ENCODE results near the gene TRMT44. TPM values are rescaled to one million over a fixed set of nuclear protein-coding genes. Genes with fewer than 3 reads are reported as not detected.

Gene TRMT44
- total RNA-seq, 1 donor from 2014 or later = 20.1 TPM

GRCh38 chr4:8507196-8507570 is 66.6 kb downstream of the TRMT44 start:
- TF ChIP-seq, protein P1, sequence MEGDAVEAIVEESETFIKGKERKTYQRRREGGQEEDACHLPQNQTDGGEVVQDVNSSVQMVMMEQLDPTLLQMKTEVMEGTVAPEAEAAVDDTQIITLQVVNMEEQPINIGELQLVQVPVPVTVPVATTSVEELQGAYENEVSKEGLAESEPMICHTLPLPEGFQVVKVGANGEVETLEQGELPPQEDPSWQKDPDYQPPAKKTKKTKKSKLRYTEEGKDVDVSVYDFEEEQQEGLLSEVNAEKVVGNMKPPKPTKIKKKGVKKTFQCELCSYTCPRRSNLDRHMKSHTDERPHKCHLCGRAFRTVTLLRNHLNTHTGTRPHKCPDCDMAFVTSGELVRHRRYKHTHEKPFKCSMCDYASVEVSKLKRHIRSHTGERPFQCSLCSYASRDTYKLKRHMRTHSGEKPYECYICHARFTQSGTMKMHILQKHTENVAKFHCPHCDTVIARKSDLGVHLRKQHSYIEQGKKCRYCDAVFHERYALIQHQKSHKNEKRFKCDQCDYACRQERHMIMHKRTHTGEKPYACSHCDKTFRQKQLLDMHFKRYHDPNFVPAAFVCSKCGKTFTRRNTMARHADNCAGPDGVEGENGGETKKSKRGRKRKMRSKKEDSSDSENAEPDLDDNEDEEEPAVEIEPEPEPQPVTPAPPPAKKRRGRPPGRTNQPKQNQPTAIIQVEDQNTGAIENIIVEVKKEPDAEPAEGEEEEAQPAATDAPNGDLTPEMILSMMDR (conservative IDR thresholded peaks at IDR 0.05) = no peak
- Mint-ChIP-seq H3K36me3 (ENCODE audit: low read depth) (no peaks in the 10 kb centered on the region), H3K9me3 (no peaks in the 10 kb centered on the region), H3K27ac (ENCODE audit: unreplicated experiment) (no peak overlapping the region), H3K27me3 (ENCODE audit: low read depth) (peaks cover 3% of the 10 kb centered on the region), H3K4me3 (no peak overlapping the region), H3K4me1 (no peaks in the 10 kb centered on the region)
- no peak for DNase-seq (ENCODE audit: low read depth, low spot score)

- H3K27ac Mint-ChIP-seq (ENCODE audit: unreplicated experiment) = no peak overlapping the region
- no peak for DNase-seq (ENCODE audit: low read depth, low spot score)
- TF ChIP-seq, protein P1 (conservative IDR thresholded peaks at IDR 0.05) = no peak
Measured at GRCh38 chr4:8507624-8508023, 67.0 kb downstream of the TRMT44 start.

DNA sequence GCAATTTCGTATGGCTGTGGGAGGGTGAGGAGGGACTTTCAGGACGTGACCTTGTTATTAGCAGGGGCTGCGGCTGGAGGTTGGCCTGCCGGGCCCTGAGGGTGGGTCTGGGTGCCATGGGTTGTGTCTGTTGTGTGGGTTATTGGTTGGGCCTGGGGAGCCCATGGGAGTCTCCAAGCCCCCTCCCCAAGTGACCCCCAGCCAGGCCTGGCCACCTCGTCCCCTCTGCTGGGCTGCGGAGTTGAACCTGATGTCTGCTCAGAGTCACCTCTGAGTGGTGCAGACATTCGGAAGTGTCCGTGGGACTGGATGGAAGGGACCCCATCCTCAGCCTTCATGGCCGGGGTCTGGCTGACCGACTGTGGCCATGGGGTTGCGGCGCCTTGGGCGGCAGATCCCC is 67.7 kb downstream of the TRMT44 start:
- H3K4me3 Mint-ChIP-seq = no peak overlapping the region
- no peaks in the 10 kb centered on the region for H3K4me1 Mint-ChIP-seq
- peaks cover 3% of the 10 kb centered on the region for H3K27me3 Mint-ChIP-seq (ENCODE audit: low read depth)
- no peak overlapping the region for H3K27ac Mint-ChIP-seq (ENCODE audit: unreplicated experiment)
- H3K9me3 Mint-ChIP-seq = no peaks in the 10 kb centered on the region
- TF ChIP-seq, protein P1 (conservative IDR thresholded peaks at IDR 0.05) = no peak
- H3K36me3 Mint-ChIP-seq (ENCODE audit: low read depth) = no peaks in the 10 kb centered on the region
- no peak for DNase-seq (ENCODE audit: low read depth, low spot score)

More at GRCh38 chr4:8507624-8508023, 67.0 kb downstream of the TRMT44 start:
- H3K4me3 Mint-ChIP-seq = no peak overlapping the region
- peaks cover 3% of the 10 kb centered on the region for H3K27me3 Mint-ChIP-seq (ENCODE audit: low read depth)
- H3K4me1 Mint-ChIP-seq = no peaks in the 10 kb centered on the region
- H3K9me3 Mint-ChIP-seq = no peaks in the 10 kb centered on the region
- H3K36me3 Mint-ChIP-seq (ENCODE audit: low read depth) = no peaks in the 10 kb centered on the region

GRCh38 chr4:8508740-8509139 is 68.2 kb downstream of the TRMT44 start:
- H3K4me1 Mint-ChIP-seq = no peaks in the 10 kb centered on the region
- TF ChIP-seq, protein P1 (conservative IDR thresholded peaks at IDR 0.05) = no peak
- H3K27ac Mint-ChIP-seq (ENCODE audit: unreplicated experiment) = no peak overlapping the region

DNA sequence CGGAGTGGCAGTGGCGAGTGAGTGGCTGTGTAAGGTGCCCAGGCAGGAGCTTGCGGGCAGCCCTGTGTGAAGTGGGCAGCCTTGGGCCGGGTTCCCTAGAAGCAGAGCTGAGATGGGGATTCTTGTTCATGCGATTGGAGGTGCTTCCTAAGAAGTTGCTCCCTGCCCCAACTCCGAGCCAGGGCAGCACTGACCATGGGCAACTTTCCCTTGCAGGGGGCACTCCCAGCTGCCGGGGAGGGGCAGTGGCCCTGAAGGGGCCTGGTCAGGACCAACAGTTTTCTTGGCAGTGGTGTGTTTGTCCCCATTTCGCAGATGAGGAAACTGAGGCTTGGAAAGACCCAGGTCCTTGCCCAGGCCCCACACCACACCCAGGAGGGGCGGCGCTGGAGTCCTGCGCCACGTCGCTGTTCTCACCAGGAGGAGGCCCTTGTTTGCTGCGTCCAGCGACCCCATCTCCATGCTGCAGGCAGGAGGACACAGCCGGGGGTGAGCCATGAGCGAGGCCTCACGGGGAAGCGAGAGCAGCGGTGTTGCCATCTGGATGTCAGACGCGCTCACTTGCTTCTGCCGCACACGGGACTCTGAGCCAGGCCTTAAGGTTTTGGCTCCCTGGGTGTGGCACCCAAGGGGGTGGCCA is 68.9 kb downstream of the TRMT44 start:
- no peak overlapping the region for H3K27ac Mint-ChIP-seq (ENCODE audit: unreplicated experiment)
- no peak for DNase-seq (ENCODE audit: low read depth, low spot score)
- no peaks in the 10 kb centered on the region for H3K36me3 Mint-ChIP-seq (ENCODE audit: low read depth)
- TF ChIP-seq, protein P1 (conservative IDR thresholded peaks at IDR 0.05) = no peak
- H3K9me3 Mint-ChIP-seq = no peaks in the 10 kb centered on the region
- peaks cover 3% of the 10 kb centered on the region for H3K27me3 Mint-ChIP-seq (ENCODE audit: low read depth)
- no peaks in the 10 kb centered on the region for H3K4me1 Mint-ChIP-seq
- H3K4me3 Mint-ChIP-seq = no peak overlapping the region

More at GRCh38 chr4:8508740-8509139, 68.2 kb downstream of the TRMT44 start:
- Mint-ChIP-seq H3K27me3 (ENCODE audit: low read depth) (peaks cover 3% of the 10 kb centered on the region), H3K36me3 (ENCODE audit: low read depth) (no peaks in the 10 kb centered on the region), H3K4me3 (no peak overlapping the region), H3K9me3 (no peaks in the 10 kb centered on the region)
- DNase-seq (ENCODE audit: low read depth, low spot score) = no peak
